ENCODE measurements around the gene NEURL1. TPM values are rescaled to one million over a fixed set of nuclear protein-coding genes. Genes with fewer than 3 reads are reported as not detected.

The NEURL1 gene
- total and polyA plus RNA-seq, 10 of the 15 experiments (the other 5 are each of a cell fraction or from before 2014, with no cell fraction given), result 0.02 to 0.05 (median 0.05) TPM; not detected in 6

DNA sequence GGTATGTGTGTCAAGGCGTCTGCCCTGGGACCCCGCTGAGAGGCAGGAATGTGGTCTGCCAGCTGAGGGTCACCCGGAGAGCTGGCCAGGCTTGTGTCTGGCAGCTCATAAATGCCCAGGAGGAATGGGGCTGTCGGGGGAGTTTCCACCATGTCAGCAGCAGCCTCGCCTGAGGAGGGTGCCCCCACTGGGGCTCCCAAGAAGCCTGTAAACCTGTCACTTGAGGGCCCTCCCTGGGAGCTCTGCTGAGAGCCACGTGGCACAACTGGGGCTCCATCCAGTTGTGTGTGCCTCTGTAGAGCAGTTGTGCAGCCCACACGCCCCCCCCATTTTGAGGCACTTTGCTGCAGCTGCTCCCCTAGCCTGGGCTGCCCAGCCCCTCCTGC, 70.6 kb downstream of the NEURL1 start:
- no peak overlapping the region for H2AFZ ChIP-seq (ENCODE audit: control insufficient read depth, low read depth, low read length)
- BruUV-seq (replicated peaks), result no TSS peak
- H3K4me2 ChIP-seq (ENCODE audit: control insufficient read depth, insufficient read depth), result no peak overlapping the region
- no peak overlapping the region for H3K9ac ChIP-seq (ENCODE audit: control insufficient read depth, insufficient read depth, low read length)
- no peak overlapping the region for H3K27ac ChIP-seq (ENCODE audit: control insufficient read depth, insufficient read depth)
- H3K4me1 ChIP-seq (ENCODE audit: control insufficient read depth, insufficient read depth, low read length), result no peaks in the 10 kb centered on the region
- CTCF ChIA-PET, result interaction anchor here (0.6 to 2.8 kb wide), 16 partner anchors 9 to 776 kb away, joined by 3 to 14 read pairs (median 4); partner anchors contain the start of gene NEURL1
- RAD21 ChIA-PET (ENCODE audit: unreplicated experiment), result interaction anchor here (1.9 kb wide), 1 partner anchor 78 kb away, joined by 5 read pairs; no protein-coding TSS in a partner anchor
- H3K27me3 ChIP-seq (replicated peaks in 1 of 2; ENCODE audit: control insufficient read depth in 2 of 2, insufficient read depth in 2 of 2, low read length in 1 of 2), result no peaks in the 10 kb centered on the region; a peak in 1 of 4 replicates
- WGBS (ENCODE audit: insufficient coverage, insufficient replicate concordance, low lambda C conversion rate, missing lambda C conversion rate), result 7% methylated on average over 7 of the region's 7 CpGs
- H3K9me3 ChIP-seq (replicated peaks; ENCODE audit: control insufficient read depth, insufficient read depth, low read length), result no peaks in the 10 kb centered on the region
- TF ChIP-seq NFXL1 (IDR thresholded peaks at IDR 0.05; ENCODE audit: borderline replicate concordance), result no peak
- TF ChIP-seq, protein P1, sequence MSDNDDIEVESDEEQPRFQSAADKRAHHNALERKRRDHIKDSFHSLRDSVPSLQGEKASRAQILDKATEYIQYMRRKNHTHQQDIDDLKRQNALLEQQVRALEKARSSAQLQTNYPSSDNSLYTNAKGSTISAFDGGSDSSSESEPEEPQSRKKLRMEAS (IDR thresholded peaks at IDR 0.05; ENCODE audit: low read depth, low read length), result no peak
- no peak for TF ChIP-seq NR2F1 (conservative IDR thresholded peaks at IDR 0.05)
- POLR2A ChIA-PET, result no interaction called here
- DNase-seq (ENCODE audit: low read depth, low spot score), result no peak
- no peaks in the 10 kb centered on the region for H3K36me3 ChIP-seq (ENCODE audit: control insufficient read depth in 2 of 2, insufficient read depth in 2 of 2, low read length in 1 of 2)
- ATAC-seq, result peak; percentile 64
- no peak overlapping the region for H3K4me3 ChIP-seq
- H3K79me2 ChIP-seq (ENCODE audit: control insufficient read depth, insufficient read depth, low read length), result no peaks in the 10 kb centered on the region
- no peak for FAIRE-seq
- SMC1A ChIA-PET (ENCODE audit: uncharacterized antibody, unreplicated experiment), result no interaction called here
- intact Hi-C loops (cut with micrococcal nuclease; ENCODE audit: unreplicated experiment) (no loop called here), in situ Hi-C loops (cut with MboI) (no loop called here)
- no peaks in the 10 kb centered on the region for H4K20me1 ChIP-seq (ENCODE audit: control insufficient read depth, insufficient read depth)

DNA sequence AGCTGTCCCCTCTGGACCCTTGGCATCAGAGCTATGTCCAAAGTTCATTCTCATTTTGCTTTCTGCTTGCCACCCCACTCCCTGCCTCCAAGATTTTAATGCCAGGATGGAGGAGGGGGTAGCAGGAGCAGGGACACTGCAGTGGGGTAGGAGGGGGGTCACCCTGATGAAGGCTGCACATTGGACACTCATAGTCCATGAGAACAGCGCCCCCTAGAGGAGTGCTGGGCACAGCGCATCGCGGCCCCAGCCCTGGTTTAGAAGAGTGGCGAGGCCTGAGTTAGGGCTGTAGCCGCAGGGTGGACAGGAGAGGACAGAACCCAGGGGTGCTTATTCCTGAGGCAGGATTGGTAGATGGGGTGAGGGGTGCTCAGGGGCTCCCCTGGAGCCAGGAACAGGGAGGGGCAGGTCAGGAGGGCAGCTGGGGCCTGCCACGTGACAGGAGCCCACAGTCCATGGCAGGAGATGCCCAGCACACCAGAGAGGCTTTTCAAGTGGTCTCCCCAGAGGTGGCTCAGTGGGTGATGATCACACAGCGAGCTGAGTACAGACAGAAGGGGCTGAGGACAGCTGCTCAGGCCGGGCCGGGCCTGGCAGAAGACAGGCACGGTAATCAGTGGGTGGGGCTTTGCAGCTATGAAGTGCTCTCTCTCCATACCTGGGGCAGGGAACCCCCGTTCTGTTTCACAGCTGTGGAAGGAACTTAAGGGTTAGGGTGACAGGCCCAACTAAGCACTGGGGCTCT, 71.4 kb downstream of the NEURL1 start:
- no peaks in the 10 kb centered on the region for H4K20me1 ChIP-seq (ENCODE audit: control insufficient read depth, insufficient read depth)
- no peak overlapping the region for H3K27ac ChIP-seq (ENCODE audit: control insufficient read depth, insufficient read depth)
- no peaks in the 10 kb centered on the region for H3K27me3 ChIP-seq (replicated peaks in 1 of 2; ENCODE audit: control insufficient read depth in 2 of 2, insufficient read depth in 2 of 2, low read length in 1 of 2)
- ATAC-seq, result peak; percentile 81
- no peaks in the 10 kb centered on the region for H3K9me3 ChIP-seq (replicated peaks; ENCODE audit: control insufficient read depth, insufficient read depth, low read length)
- no peak overlapping the region for H3K9ac ChIP-seq (ENCODE audit: control insufficient read depth, insufficient read depth, low read length)
- 35% methylated on average over 12 of the region's 12 CpGs for WGBS (ENCODE audit: insufficient coverage, insufficient replicate concordance, low lambda C conversion rate, missing lambda C conversion rate)
- in situ Hi-C loops (cut with MboI), result no loop called here
- ChIA-PET RAD21 (ENCODE audit: unreplicated experiment) (interaction anchor here (1.0 to 1.9 kb wide), 2 partner anchors 79 to 82 kb away, joined by 3 to 5 read pairs; no protein-coding TSS in a partner anchor), SMC1A (ENCODE audit: uncharacterized antibody, unreplicated experiment) (no interaction called here), CTCF (interaction anchor here (0.6 to 2.8 kb wide), 16 partner anchors 8 to 777 kb away, joined by 3 to 14 read pairs (median 4); partner anchors contain the start of gene NEURL1), POLR2A (no interaction called here)
- H3K79me2 ChIP-seq (ENCODE audit: control insufficient read depth, insufficient read depth, low read length), result no peaks in the 10 kb centered on the region
- no peak overlapping the region for H2AFZ ChIP-seq (ENCODE audit: control insufficient read depth, low read depth, low read length)
- no TSS peak for BruUV-seq (replicated peaks)
- H3K4me2 ChIP-seq (ENCODE audit: control insufficient read depth, insufficient read depth), result no peak overlapping the region
- intact Hi-C loops (cut with micrococcal nuclease; ENCODE audit: unreplicated experiment), result no loop called here
- no peaks in the 10 kb centered on the region for H3K36me3 ChIP-seq (ENCODE audit: control insufficient read depth in 2 of 2, insufficient read depth in 2 of 2, low read length in 1 of 2)
- no peak overlapping the region for H3K4me3 ChIP-seq
- no peak for DNase-seq (ENCODE audit: low read depth, low spot score)
- no peaks in the 10 kb centered on the region for H3K4me1 ChIP-seq (ENCODE audit: control insufficient read depth, insufficient read depth, low read length)
- FAIRE-seq, result no peak
- TF ChIP-seq, protein P2, sequence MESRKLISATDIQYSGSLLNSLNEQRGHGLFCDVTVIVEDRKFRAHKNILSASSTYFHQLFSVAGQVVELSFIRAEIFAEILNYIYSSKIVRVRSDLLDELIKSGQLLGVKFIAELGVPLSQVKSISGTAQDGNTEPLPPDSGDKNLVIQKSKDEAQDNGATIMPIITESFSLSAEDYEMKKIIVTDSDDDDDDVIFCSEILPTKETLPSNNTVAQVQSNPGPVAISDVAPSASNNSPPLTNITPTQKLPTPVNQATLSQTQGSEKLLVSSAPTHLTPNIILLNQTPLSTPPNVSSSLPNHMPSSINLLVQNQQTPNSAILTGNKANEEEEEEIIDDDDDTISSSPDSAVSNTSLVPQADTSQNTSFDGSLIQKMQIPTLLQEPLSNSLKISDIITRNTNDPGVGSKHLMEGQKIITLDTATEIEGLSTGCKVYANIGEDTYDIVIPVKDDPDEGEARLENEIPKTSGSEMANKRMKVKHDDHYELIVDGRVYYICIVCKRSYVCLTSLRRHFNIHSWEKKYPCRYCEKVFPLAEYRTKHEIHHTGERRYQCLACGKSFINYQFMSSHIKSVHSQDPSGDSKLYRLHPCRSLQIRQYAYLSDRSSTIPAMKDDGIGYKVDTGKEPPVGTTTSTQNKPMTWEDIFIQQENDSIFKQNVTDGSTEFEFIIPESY (IDR thresholded peaks at IDR 0.05), result peak; percentile 87
- TF ChIP-seq, protein P3, sequence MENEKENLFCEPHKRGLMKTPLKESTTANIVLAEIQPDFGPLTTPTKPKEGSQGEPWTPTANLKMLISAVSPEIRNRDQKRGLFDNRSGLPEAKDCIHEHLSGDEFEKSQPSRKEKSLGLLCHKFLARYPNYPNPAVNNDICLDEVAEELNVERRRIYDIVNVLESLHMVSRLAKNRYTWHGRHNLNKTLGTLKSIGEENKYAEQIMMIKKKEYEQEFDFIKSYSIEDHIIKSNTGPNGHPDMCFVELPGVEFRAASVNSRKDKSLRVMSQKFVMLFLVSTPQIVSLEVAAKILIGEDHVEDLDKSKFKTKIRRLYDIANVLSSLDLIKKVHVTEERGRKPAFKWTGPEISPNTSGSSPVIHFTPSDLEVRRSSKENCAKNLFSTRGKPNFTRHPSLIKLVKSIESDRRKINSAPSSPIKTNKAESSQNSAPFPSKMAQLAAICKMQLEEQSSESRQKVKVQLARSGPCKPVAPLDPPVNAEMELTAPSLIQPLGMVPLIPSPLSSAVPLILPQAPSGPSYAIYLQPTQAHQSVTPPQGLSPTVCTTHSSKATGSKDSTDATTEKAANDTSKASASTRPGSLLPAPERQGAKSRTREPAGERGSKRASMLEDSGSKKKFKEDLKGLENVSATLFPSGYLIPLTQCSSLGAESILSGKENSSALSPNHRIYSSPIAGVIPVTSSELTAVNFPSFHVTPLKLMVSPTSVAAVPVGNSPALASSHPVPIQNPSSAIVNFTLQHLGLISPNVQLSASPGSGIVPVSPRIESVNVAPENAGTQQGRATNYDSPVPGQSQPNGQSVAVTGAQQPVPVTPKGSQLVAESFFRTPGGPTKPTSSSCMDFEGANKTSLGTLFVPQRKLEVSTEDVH (IDR thresholded peaks at IDR 0.05; ENCODE audit: low read depth, partially characterized antibody), result no peak
- peak; percentile 44 for TF ChIP-seq RAD21 (IDR thresholded peaks at IDR 0.05; ENCODE audit: insufficient read depth, low read depth, low read length)
- TF ChIP-seq, protein P4, sequence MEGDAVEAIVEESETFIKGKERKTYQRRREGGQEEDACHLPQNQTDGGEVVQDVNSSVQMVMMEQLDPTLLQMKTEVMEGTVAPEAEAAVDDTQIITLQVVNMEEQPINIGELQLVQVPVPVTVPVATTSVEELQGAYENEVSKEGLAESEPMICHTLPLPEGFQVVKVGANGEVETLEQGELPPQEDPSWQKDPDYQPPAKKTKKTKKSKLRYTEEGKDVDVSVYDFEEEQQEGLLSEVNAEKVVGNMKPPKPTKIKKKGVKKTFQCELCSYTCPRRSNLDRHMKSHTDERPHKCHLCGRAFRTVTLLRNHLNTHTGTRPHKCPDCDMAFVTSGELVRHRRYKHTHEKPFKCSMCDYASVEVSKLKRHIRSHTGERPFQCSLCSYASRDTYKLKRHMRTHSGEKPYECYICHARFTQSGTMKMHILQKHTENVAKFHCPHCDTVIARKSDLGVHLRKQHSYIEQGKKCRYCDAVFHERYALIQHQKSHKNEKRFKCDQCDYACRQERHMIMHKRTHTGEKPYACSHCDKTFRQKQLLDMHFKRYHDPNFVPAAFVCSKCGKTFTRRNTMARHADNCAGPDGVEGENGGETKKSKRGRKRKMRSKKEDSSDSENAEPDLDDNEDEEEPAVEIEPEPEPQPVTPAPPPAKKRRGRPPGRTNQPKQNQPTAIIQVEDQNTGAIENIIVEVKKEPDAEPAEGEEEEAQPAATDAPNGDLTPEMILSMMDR (IDR thresholded peaks at IDR 0.05 in 2 of 3, conservative IDR thresholded peaks at IDR 0.05 in 1 of 3; ENCODE audit: control insufficient read depth in 2 of 3, extremely low read depth in 1 of 3, insufficient read depth in 1 of 3, low read depth in 3 of 3, low read length in 3 of 3), result peak; percentile 44 to 78 (median 75)
- TF ChIP-seq KDM1A (IDR thresholded peaks at IDR 0.05; ENCODE audit: borderline replicate concordance), result no peak

Data from GM12878 (cell line).